ENCODE results near the gene SAT2.
"Not testable (repeated sequence)": the region's sequence is repeated elsewhere in the genome, so short reads cannot be mapped to it uniquely, and the experiment has no call there.

Gene SAT2

GRCh38 chr17:7627250-7628121 is at the start of gene SAT2:
Gene SAT2, minus strand, starts transcription at chr17:7627821. Its CDS starts 186 bp downstream, at chr17:7627635.
- peak; percentile 71 to 77 for DNase-seq (ENCODE audit: low read depth in 2 of 2)

GRCh38 chr17:7676533-7676932 is 48.9 kb upstream of the SAT2 start:
- no peak for DNase-seq (ENCODE audit: low read depth in 2 of 2)

GRCh38 chr17:7674934-7675333 is 47.3 kb upstream of the SAT2 start:
- DNase-seq (ENCODE audit: low read depth in 2 of 2) = no peak

GRCh38 chr17:7673239-7673638 is 45.6 kb upstream of the SAT2 start:
- peak; percentile 25 to 37 for DNase-seq (ENCODE audit: low read depth in 2 of 2)

DNA sequence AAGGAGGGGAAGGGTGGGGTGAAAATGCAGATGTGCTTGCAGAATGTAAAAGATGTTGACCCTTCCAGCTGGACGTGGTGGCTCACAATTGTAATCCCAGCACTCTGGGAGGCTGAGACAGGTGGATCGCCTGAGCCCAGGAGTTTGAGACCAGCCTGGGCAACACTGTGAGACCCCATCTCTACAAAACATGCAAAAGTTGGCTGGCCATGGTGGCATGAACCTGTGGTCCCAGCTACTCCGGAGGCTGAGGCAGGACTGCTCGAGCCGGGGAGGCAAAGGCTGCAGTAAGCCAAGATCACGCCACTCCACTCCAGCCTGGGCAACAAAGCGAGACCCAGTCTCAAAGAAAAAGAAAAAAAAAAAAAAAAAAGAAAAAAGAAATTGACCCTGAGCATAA is 40.9 kb upstream of the SAT2 start:
- DNase-seq (ENCODE audit: low read depth in 2 of 2) = no peak

GRCh38 chr17:7667656-7668406 is 40.2 kb upstream of the SAT2 start:
- no peak for DNase-seq (ENCODE audit: low read depth in 2 of 2)

GRCh38 chr17:7656958-7657609 is 29.5 kb upstream of the SAT2 start:
- DNase-seq (ENCODE audit: low read depth in 2 of 2) = no peak

GRCh38 chr17:7655541-7655840 is 27.9 kb upstream of the SAT2 start:
- DNase-seq (ENCODE audit: low read depth in 2 of 2) = no peak

- DNase-seq (ENCODE audit: low read depth in 2 of 2) = no peak
Observed at GRCh38 chr17:7654832-7655540, 27.4 kb upstream of the SAT2 start.

- no peak for DNase-seq (ENCODE audit: low read depth in 2 of 2)
Observed at GRCh38 chr17:7652388-7653356, 25.1 kb upstream of the SAT2 start.

GRCh38 chr17:7651665-7652387 is 24.2 kb upstream of the SAT2 start:
- no peak for DNase-seq (ENCODE audit: low read depth in 2 of 2)

- no peak for DNase-seq (ENCODE audit: low read depth in 2 of 2)
Observed at GRCh38 chr17:7651097-7651664, 23.6 kb upstream of the SAT2 start.

GRCh38 chr17:7650509-7651096 is 23.0 kb upstream of the SAT2 start, which contains the start of gene ATP1B2:
Gene ATP1B2, plus strand, starts transcription at chr17:7650926. Its CDS starts 593 bp downstream, at chr17:7651519.
- peak; percentile 50 for DNase-seq (ENCODE audit: low read depth in 2 of 2)

GRCh38 chr17:7647018-7647417 is 19.4 kb upstream of the SAT2 start:
- no peak for DNase-seq (ENCODE audit: low read depth in 2 of 2)

- DNase-seq (ENCODE audit: low read depth in 2 of 2) = no peak
Observed at GRCh38 chr17:7646457-7646856, 18.8 kb upstream of the SAT2 start.

- DNase-seq (ENCODE audit: low read depth in 2 of 2) = no peak
Observed at GRCh38 chr17:7644775-7645174, 17.2 kb upstream of the SAT2 start.

GRCh38 chr17:7641635-7642034 is 14.0 kb upstream of the SAT2 start:
- DNase-seq (ENCODE audit: low read depth in 2 of 2) = not testable (repeated sequence)

- DNase-seq (ENCODE audit: low read depth in 2 of 2) = no peak
Observed at GRCh38 chr17:7640783-7641182, 13.2 kb upstream of the SAT2 start.

GRCh38 chr17:7636163-7636562 is 8.5 kb upstream of the SAT2 start:
- DNase-seq (ENCODE audit: low read depth in 2 of 2) = no peak
